ENCODE results near the gene SRRM4.

DNA sequence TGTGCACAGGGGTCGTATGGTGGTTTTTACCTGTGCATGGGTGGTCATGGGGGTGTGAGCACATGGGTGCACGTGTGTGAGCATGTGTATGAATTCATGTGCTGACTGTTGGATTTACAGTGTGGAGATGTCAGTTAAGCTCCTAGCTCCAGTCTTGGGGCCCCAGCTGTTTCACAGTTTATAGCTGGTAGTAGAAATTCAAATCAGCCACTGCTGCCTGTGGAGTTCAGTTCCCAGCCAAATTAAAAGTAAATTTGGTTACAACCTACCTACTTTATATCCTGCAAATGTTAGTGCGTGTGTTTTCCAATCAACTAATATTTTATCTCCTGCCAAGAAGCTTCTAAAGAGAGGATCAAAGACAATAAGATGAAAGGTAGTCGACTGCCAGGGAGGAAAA, 141.4 kb downstream of the SRRM4 start:
- TF ChIP-seq POLR2AphosphoS5 (IDR thresholded peaks at IDR 0.05; ENCODE audit: low read depth, low read length), result no peak
- TF ChIP-seq TAF1 (IDR thresholded peaks at IDR 0.05; ENCODE audit: borderline replicate concordance, low read depth, low read length), result no peak
- TF ChIP-seq POLR2A (IDR thresholded peaks at IDR 0.05; ENCODE audit: low read depth, low read length), result no peak
